Calu3 (cell line): ENCODE results near the gene ACTR6. TPM values are rescaled to one million over a fixed set of nuclear protein-coding genes. Genes with fewer than 3 reads are reported as not detected.

Source experiments
- BruUV-seq: library from RNA; stranded (reverse); fragments of 400-500 nt; replicated peaks from 2 replicates; lab custom pipeline; 2021; lab: Mats Ljungman, UMichigan
- CTCF ChIA-PET: fragments of 300-600 bp; sonication (Branson Sonifier 250); formaldehyde crosslinking; loops from one replicate; lab custom pipeline; 2022; ENCODE audit warnings: antibody characterized with exemption; lab: Charles Lee
- DNase-seq: peaks from one replicate; pipeline ENCODE4 v3.0.0; 2022
- H3K27ac Mint-ChIP-seq: one replicate; pipeline ENCODE4 v1.8.0; 2022; ENCODE audit warnings: mixed read lengths; ENCODE audit not compliant: unreplicated experiment
- H3K27me3 Mint-ChIP-seq: one replicate; pipeline ENCODE4 v1.8.0; 2022; ENCODE audit warnings: mixed read lengths; ENCODE audit not compliant: unreplicated experiment
- H3K36me3 Mint-ChIP-seq: one replicate; pipeline ENCODE4 v1.8.0; 2022; ENCODE audit warnings: mild to moderate bottlenecking, moderate library complexity, mixed read lengths; ENCODE audit not compliant: insufficient read depth, unreplicated experiment
- H3K4me1 Mint-ChIP-seq: one replicate; pipeline ENCODE4 v1.8.0; 2022; ENCODE audit warnings: mild to moderate bottlenecking, low read depth, mixed read lengths; ENCODE audit not compliant: unreplicated experiment
- H3K4me3 Mint-ChIP-seq: one replicate; pipeline ENCODE4 v1.8.0; 2022; ENCODE audit warnings: mild to moderate bottlenecking, low read depth, moderate library complexity, mixed read lengths; ENCODE audit not compliant: unreplicated experiment
- H3K9me3 Mint-ChIP-seq: one replicate; pipeline ENCODE4 v1.8.0; 2022; ENCODE audit warnings: low read depth, mixed read lengths; ENCODE audit not compliant: unreplicated experiment
- intact Hi-C: fragments of 100-400 bp; cut with micrococcal nuclease; formaldehyde crosslinking; loops from one replicate; pipeline ENCODE4 v1.10.0; 2022; ENCODE audit not compliant: unreplicated experiment
- total RNA-seq: library from RNA; stranded (reverse); gene quantifications from 2 replicates; pipeline ENCODE4 v1.2.3, GENCODE V29; 2022
- TF ChIP-seq, protein P1 (sequence below): fragments of 200-600 bp; IDR thresholded peaks from one replicate; pipeline ENCODE4 v1.8.0; 2022; ENCODE audit warnings: antibody characterized with exemption; ENCODE audit not compliant: unreplicated experiment

ACTR6 gene
- total RNA-seq, 1 experiment from 2014 or later, result 35.2 TPM

DNA sequence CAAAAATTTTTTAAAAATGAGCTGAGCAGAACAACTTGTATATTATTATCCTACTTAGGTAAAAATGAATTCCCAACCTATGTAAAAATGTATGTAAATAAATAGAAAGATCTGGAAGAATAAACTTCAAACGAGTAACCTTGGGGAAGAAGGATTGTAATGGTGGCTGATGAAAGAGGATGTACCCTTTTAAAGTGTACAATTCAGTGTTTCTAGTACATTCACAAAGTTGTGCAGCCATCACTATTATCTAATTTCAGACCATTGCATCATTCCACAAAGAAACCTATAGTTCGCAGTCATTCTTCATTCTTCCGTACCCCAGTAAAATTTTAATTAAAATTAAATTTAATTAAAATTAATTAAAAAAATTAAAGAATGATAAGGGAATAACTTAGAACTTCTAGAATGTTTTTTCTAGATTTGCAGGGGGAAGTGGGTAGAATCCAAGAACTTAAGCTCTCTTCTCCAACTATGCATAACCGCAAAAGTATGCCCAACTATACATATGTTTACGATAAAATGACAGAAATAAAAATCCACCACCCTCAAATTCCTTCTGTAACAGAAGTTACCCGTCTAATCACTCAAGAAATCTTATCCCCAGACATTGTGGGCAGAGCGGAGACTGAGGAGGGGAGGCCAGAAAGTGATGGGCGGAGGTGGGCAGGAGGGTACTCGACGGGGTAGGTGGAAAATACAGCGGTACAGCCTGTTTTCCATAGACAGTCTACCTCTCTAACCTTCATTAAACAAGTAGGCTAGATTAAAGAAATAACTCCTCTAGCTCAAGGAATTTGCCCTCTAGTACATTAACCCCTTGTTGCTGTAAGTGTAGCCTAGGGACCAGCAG, 65.3 kb downstream of the ACTR6 start:
- intact Hi-C loops, result no loop called here
- no peaks in the 10 kb centered on the region for H3K9me3 Mint-ChIP-seq
- CTCF ChIA-PET, result interaction anchor here (0.5 to 3.4 kb wide), 4 partner anchors 17 to 76 kb away, joined by 3 to 22 read pairs (median 8); no protein-coding TSS in a partner anchor
- H3K4me3 Mint-ChIP-seq, result peak overlapping the region; percentile 94
- peaks cover 30% of the 10 kb centered on the region for H3K36me3 Mint-ChIP-seq
- peaks cover 12% of the 10 kb centered on the region for H3K4me1 Mint-ChIP-seq
- H3K27ac Mint-ChIP-seq, result peak overlapping the region; percentile 48
- no peaks in the 10 kb centered on the region for H3K27me3 Mint-ChIP-seq
- TF ChIP-seq, protein P1, sequence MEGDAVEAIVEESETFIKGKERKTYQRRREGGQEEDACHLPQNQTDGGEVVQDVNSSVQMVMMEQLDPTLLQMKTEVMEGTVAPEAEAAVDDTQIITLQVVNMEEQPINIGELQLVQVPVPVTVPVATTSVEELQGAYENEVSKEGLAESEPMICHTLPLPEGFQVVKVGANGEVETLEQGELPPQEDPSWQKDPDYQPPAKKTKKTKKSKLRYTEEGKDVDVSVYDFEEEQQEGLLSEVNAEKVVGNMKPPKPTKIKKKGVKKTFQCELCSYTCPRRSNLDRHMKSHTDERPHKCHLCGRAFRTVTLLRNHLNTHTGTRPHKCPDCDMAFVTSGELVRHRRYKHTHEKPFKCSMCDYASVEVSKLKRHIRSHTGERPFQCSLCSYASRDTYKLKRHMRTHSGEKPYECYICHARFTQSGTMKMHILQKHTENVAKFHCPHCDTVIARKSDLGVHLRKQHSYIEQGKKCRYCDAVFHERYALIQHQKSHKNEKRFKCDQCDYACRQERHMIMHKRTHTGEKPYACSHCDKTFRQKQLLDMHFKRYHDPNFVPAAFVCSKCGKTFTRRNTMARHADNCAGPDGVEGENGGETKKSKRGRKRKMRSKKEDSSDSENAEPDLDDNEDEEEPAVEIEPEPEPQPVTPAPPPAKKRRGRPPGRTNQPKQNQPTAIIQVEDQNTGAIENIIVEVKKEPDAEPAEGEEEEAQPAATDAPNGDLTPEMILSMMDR, result no peak
- no peak for DNase-seq
- BruUV-seq, result TSS peak; percentile 67

DNA sequence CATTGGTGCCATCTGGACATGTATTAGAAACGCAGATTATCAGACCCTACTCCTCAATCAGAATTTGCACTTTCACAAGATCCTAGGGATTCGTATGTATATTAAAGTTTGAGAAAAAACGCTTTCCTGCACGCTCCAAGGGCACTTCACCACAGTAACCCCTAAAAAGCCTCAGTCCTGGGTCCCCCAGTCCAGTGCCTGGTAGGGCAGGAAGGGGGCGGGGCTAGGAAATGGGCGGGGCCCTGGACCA, 65.9 kb downstream of the ACTR6 start:
- peak overlapping the region; percentile 94 for H3K4me3 Mint-ChIP-seq
- TF ChIP-seq, protein P1, result no peak
- no TSS peak for BruUV-seq
- intact Hi-C loops, result no loop called here
- no peaks in the 10 kb centered on the region for H3K9me3 Mint-ChIP-seq
- H3K27me3 Mint-ChIP-seq, result no peaks in the 10 kb centered on the region
- CTCF ChIA-PET, result interaction anchor here (0.5 to 3.4 kb wide), 6 partner anchors 9 to 76 kb away, joined by 3 to 22 read pairs (median 7); no protein-coding TSS in a partner anchor
- H3K36me3 Mint-ChIP-seq, result peaks cover 30% of the 10 kb centered on the region
- peak overlapping the region; percentile 48 for H3K27ac Mint-ChIP-seq
- H3K4me1 Mint-ChIP-seq, result peaks cover 12% of the 10 kb centered on the region
- peak; percentile 97 for DNase-seq

DNA sequence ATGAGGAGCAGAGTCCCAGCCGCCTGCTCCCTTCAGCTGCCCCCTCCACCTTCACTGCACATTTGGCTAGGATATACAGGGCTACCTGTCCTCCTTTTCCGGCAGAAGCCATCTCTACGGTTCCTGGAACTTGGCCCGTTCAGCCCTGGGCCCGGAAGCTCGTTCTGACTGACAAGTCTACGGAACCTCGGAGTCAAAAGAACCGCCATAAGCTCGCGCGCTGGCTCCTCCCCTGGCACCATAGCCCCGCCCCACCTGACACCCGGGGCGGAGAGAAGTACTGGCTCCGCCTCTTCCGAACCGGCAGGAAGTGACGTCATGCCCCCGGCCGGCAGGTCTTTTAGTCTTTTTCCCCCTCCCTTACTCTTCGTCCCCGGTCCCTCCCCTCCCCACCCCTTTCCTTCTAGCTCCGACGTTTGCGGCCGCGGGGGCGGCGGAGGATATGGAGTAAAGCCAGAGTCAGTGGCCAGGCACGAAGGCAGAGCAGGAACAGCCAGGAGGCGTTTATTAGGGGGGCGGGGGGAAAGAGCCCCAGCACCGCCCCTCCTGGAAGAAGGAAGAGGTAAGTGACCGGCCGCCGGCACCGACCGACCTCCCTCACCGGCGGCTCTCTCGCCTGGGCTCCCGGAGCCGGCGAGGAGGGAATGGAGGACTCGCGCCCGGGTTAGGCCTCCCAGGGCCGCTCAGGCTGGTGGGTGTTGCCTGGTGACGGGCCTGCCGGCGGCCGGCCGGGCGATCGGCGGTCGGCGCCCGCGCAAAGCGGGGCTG, 66.4 kb downstream of the ACTR6 start, which contains the start of the genes DEPDC4 and SCYL2:
Gene DEPDC4, minus strand, starts transcription at position 245 of the 768 bp plus-strand sequence. Its CDS starts 3 bp downstream, at position 242.
Gene SCYL2, plus strand, starts transcription at position 343 of the 768 bp plus-strand sequence. CDS start 15,794 bp downstream, outside the sequence.
- Mint-ChIP-seq H3K27me3 (no peaks in the 10 kb centered on the region), H3K4me3 (peak within 1 kb of the TSS; percentile 94), H3K9me3 (no peaks in the 10 kb centered on the region), H3K4me1 (peaks cover 12% of the 10 kb centered on the region), H3K36me3 (peaks cover 30% of the 10 kb centered on the region), H3K27ac (peak within 1 kb of the TSS; percentile 48)
- BruUV-seq, result no TSS peak
- TF ChIP-seq, protein P1, result no peak
- DNase-seq, result peak; percentile 96
- intact Hi-C loops, result no loop called here
- CTCF ChIA-PET, result interaction anchor here (0.5 to 3.4 kb wide), 10 partner anchors 9 to 366 kb away, joined by 3 to 22 read pairs (median 4); partner anchors contain the start of gene ACTR6

DNA sequence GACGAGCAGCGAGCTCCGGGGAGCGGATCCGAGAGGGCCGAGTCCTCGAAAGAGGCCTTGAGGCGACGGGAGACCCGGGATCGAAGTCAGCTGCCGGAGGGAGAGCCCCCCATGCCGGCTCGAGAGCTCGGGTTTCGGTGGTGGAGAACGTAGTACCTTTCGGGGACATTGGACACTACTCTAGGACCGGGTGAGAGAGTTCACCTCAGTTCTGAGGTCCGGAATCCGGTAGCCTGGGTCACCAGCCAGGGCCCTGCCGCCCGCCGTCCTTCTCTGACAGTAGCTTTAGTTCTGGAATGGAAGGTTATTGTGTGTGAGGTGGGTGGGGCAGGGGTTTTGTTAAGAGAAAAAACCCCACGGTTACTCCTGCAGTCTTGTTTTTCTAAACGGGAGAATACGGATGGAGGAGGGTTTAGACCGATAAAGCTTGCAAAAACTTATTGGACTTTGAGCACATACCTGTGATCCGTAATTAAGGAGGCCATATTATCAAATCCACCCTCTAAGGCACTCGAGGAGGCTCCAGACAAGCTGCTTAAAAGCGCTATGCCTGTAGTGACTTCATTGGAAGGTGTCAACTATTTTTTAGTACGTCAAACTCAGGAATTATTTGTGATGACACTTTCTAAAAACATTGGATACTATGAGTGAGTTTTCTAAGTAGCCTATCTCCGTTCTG, 67.1 kb downstream of the ACTR6 start:
- H3K4me1 Mint-ChIP-seq, result peaks cover 12% of the 10 kb centered on the region
- H3K27me3 Mint-ChIP-seq, result no peaks in the 10 kb centered on the region
- H3K36me3 Mint-ChIP-seq, result peaks cover 30% of the 10 kb centered on the region
- H3K4me3 Mint-ChIP-seq, result peak overlapping the region; percentile 94
- intact Hi-C loops, result no loop called here
- no peak for DNase-seq
- no TSS peak for BruUV-seq
- TF ChIP-seq, protein P1, result no peak
- CTCF ChIA-PET, result interaction anchor here (0.6 to 3.4 kb wide), 9 partner anchors 11 to 1752 kb away, joined by 3 to 22 read pairs (median 5); partner anchors contain the start of genes ACTR6 and TMPO
- H3K27ac Mint-ChIP-seq, result peak overlapping the region; percentile 48
- H3K9me3 Mint-ChIP-seq, result no peaks in the 10 kb centered on the region
